ENCODE results near the gene ADH5.

- no peak for TF ChIP-seq CTCF (IDR thresholded peaks at IDR 0.05)
- no peak for TF ChIP-seq POLR2A (IDR thresholded peaks at IDR 0.05)
These were observed 34.1 kb downstream of the ADH5 start for GRCh38 chr4:99054428-99054994.
